Natural killer cell (primary cell): Measurements from ENCODE around the gene TBC1D9. TPM values are rescaled to one million over a fixed set of nuclear protein-coding genes. Genes with fewer than 3 reads are reported as not detected.

Experiments used
- ATAC-seq, 3 donors: fragments of 150-1000 bp in 2 of 3; fragments of 200-7000 bp in 1 of 3; cut with Tn5 transposase; 1 replicate in 1 of 3; 2 replicates in 2 of 3; pipeline ENCODE4 v1.10.0; 2021; ENCODE audit warnings: mild to moderate bottlenecking in 2 of 3, moderate library complexity in 2 of 3
- DNase-seq, 2 donors: peaks; one replicate each; pipeline versions ENCODE4 v3.0.0 to v3.0.0-alpha.2; 2013 to 2021; ENCODE audit warnings: mixed read lengths in 1 of 2
- H3K27ac ChIP-seq: one replicate; pipeline ENCODE4 v1.5.1; 2013; ENCODE audit warnings: mild to moderate bottlenecking, low read length
- H3K27me3 ChIP-seq: one replicate; pipeline ENCODE4 v1.6.1; 2013; ENCODE audit warnings: low read length; ENCODE audit not compliant: control insufficient read depth, insufficient read depth
- H3K36me3 ChIP-seq: one replicate; pipeline ENCODE4 v1.6.1; 2013; ENCODE audit warnings: low read length; ENCODE audit not compliant: control insufficient read depth, insufficient read depth
- H3K4me1 ChIP-seq: one replicate; pipeline ENCODE4 v1.6.1; 2013; ENCODE audit warnings: low read length; ENCODE audit not compliant: control insufficient read depth, insufficient read depth
- H3K4me3 ChIP-seq: one replicate; pipeline ENCODE4 v1.5.1; 2013; ENCODE audit warnings: low read length
- H3K9me3 ChIP-seq: one replicate; pipeline ENCODE4 v1.6.1; 2013; ENCODE audit warnings: low read length; ENCODE audit not compliant: control insufficient read depth, insufficient read depth
- H3K27ac Mint-ChIP-seq, 2 donors: one replicate each; pipeline ENCODE4 v1.8.0; 2022; ENCODE audit warnings: mild to moderate bottlenecking in 2 of 2, mixed read lengths in 2 of 2, moderate library complexity in 1 of 2
- H3K27me3 Mint-ChIP-seq, 2 donors: one replicate each; pipeline ENCODE4 v1.8.0; 2022; ENCODE audit warnings: low read depth in 2 of 2, mixed read lengths in 2 of 2
- H3K36me3 Mint-ChIP-seq: one replicate; pipeline ENCODE4 v1.8.0; 2022; ENCODE audit warnings: mixed read lengths
- H3K4me1 Mint-ChIP-seq, 2 donors: one replicate each; pipeline ENCODE4 v1.8.0; 2022; ENCODE audit warnings: mixed read lengths in 2 of 2
- H3K4me3 Mint-ChIP-seq: one replicate; pipeline ENCODE4 v1.8.0; 2022; ENCODE audit warnings: mild to moderate bottlenecking, moderate library complexity, mixed read lengths
- H3K9me3 Mint-ChIP-seq, 2 donors: one replicate each; pipeline ENCODE4 v1.8.0; 2022; ENCODE audit warnings: mixed read lengths in 2 of 2
- WGBS: methylation state at CpG from one replicate; pipeline ENCODE4 v1.1.7; 2013; ENCODE audit warnings: missing lambda C conversion rate; ENCODE audit not compliant: insufficient coverage; 5-methylcytosine and 5-hydroxymethylcytosine counted together
- intact Hi-C: fragments of 100-400 bp; cut with micrococcal nuclease; formaldehyde crosslinking; loops from one replicate; pipeline ENCODE4 v1.14.2; 2022
- total RNA-seq, 4 donors: library from RNA; stranded (reverse); fragments of 120-200 nt in 1 of 4; gene quantifications; one replicate each; pipeline versions ENCODE4 v1.2.3 to v1.2.4, GENCODE V29; 2013 to 2022
- TF ChIP-seq, protein P1 (sequence below): fragments of 200-600 bp; IDR thresholded peaks from one replicate; pipeline ENCODE4 v1.8.0; 2022; ENCODE audit warnings: antibody characterized with exemption

The TBC1D9 gene
- total RNA-seq, 3 donors from 2014 or later (not counting 1 experiment from before 2014, with no cell fraction given) = 1.3 to 3.3 (median 2.0) TPM

DNA sequence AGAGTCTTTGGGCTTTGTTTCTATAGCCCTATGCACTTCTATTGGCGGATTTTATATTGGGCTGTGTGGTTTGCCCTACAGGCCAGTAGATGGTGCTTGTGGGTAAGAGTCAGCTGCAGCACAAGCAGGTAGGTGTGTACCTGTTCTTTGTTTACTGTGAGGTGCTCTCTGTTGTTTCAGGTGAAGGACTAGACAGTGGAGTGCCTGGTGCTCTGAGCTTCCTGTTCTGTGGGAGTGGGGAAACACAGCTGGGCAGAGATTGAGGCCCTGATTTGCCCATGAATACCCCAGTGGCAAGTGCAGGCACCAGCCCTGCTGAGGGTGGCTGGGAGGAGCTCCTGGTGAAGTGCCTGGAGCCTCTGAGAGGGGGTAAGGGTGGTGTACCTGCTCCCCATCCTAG is 161.1 kb downstream of the TBC1D9 start:
- Mint-ChIP-seq H3K36me3 (no peaks in the 10 kb centered on the region), H3K4me1 (no peaks in the 10 kb centered on the region), H3K9me3 (no peaks in the 10 kb centered on the region), H3K27ac (no peak overlapping the region), H3K4me3 (no peak overlapping the region), H3K27me3 (peaks cover 16 to 63% of the 10 kb centered on the region in 2 donors)
- no peak overlapping the region for H3K4me3 ChIP-seq
- no peaks in the 10 kb centered on the region for H3K36me3 ChIP-seq
- intact Hi-C loops = no loop called here
- TF ChIP-seq, protein P1, sequence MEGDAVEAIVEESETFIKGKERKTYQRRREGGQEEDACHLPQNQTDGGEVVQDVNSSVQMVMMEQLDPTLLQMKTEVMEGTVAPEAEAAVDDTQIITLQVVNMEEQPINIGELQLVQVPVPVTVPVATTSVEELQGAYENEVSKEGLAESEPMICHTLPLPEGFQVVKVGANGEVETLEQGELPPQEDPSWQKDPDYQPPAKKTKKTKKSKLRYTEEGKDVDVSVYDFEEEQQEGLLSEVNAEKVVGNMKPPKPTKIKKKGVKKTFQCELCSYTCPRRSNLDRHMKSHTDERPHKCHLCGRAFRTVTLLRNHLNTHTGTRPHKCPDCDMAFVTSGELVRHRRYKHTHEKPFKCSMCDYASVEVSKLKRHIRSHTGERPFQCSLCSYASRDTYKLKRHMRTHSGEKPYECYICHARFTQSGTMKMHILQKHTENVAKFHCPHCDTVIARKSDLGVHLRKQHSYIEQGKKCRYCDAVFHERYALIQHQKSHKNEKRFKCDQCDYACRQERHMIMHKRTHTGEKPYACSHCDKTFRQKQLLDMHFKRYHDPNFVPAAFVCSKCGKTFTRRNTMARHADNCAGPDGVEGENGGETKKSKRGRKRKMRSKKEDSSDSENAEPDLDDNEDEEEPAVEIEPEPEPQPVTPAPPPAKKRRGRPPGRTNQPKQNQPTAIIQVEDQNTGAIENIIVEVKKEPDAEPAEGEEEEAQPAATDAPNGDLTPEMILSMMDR = no peak
- DNase-seq = peak in 1 of 2 donors; percentile 11
- H3K27me3 ChIP-seq = peaks cover 2% of the 10 kb centered on the region
- H3K4me1 ChIP-seq = no peaks in the 10 kb centered on the region
- H3K9me3 ChIP-seq = no peaks in the 10 kb centered on the region
- no peak overlapping the region for H3K27ac ChIP-seq
- ATAC-seq = peak in 1 of 3 donors; percentile 28
- 60% methylated on average over 1 of the region's 1 CpG for WGBS

DNA sequence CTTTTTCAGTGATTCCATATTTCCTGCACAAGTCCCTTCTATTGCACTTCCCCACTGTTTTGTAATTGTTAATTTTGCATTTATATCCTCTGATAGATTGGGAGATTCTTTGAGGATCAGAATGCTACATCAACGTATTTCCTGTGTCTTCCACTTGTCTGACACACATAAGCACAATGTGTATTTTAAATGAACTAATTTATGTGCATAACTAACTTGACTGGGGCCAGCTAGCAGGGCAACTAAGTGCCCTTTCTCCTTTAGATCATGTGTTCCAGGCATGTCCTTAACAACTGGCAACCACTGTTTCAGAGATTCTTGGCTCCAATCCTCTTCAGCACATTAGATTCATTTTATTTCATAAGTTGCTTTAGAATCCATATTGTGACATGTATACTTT is 171.7 kb downstream of the TBC1D9 start:
- TF ChIP-seq, protein P1 = no peak
- ATAC-seq (no peak), DNase-seq (no peak)
- Mint-ChIP-seq H3K27ac (no peak overlapping the region), H3K4me1 (no peaks in the 10 kb centered on the region), H3K4me3 (no peak overlapping the region), H3K27me3 (peaks cover 9 to 28% of the 10 kb centered on the region in 2 donors), H3K9me3 (no peaks in the 10 kb centered on the region), H3K36me3 (no peaks in the 10 kb centered on the region)
- Histone ChIP-seq H3K27ac (no peak overlapping the region), H3K36me3 (no peaks in the 10 kb centered on the region), H3K4me1 (no peaks in the 10 kb centered on the region), H3K27me3 (peaks cover 2% of the 10 kb centered on the region), H3K9me3 (no peaks in the 10 kb centered on the region), H3K4me3 (no peak overlapping the region)
- intact Hi-C loops = no loop called here
- no CpG with 5 or more reads among the region's 1 CpG for WGBS

DNA sequence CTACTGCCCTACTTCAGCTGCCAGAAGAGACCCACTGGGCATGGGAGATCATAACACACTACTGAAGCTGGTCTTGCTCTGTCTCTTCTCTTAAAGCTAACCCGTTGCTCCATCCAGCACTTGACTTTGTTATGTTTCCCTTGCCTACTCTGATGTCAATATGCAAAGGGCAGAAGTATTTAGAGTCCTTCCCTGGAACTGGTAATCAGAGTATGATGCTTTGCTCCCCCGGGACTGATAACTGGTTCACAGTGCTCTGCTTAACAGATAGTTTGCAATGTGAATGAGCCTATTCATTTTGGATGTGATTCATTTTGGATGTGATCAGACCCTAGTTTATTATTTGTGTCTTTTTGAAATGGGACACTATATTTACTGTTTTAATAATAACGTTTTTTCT is 175.1 kb downstream of the TBC1D9 start:
- Mint-ChIP-seq H3K4me3 (no peak overlapping the region), H3K27ac (no peak overlapping the region), H3K36me3 (no peaks in the 10 kb centered on the region), H3K27me3 (peaks cover 25 to 44% of the 10 kb centered on the region in 2 donors), H3K4me1 (no peaks in the 10 kb centered on the region), H3K9me3 (no peaks in the 10 kb centered on the region)
- TF ChIP-seq, protein P1 = no peak
- no peaks in the 10 kb centered on the region for H3K9me3 ChIP-seq
- DNase-seq (no peak), ATAC-seq (no peak)
- H3K36me3 ChIP-seq = no peaks in the 10 kb centered on the region
- H3K4me1 ChIP-seq = no peaks in the 10 kb centered on the region
- no peak overlapping the region for H3K4me3 ChIP-seq
- H3K27ac ChIP-seq = no peak overlapping the region
- H3K27me3 ChIP-seq = peaks cover 7% of the 10 kb centered on the region
- intact Hi-C loops = no loop called here
- 89% methylated on average over 2 of the region's 3 CpGs for WGBS

DNA sequence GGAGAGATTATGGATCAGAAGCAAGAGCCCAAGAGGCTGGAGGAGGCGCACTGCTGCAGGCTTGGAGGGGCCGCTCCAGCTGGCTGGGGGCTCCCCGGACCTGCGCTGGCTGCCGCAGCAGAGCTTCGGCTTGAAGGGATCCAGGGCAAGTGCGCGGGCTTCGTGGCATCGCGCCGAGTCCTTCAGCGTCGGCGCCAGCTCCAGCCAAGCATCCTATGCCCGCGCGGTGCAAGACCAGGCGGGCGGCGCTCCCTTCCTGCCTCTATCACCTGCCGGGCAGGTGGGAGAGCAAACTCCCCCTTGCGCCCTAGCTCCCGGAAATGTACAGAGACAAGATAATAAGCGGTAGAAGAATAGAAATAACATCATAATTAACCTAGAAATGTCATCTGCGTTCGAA is 176.9 kb downstream of the TBC1D9 start:
- no peaks in the 10 kb centered on the region for H3K36me3 Mint-ChIP-seq
- TF ChIP-seq, protein P1 = no peak
- no peaks in the 10 kb centered on the region for H3K4me1 Mint-ChIP-seq
- H3K4me3 Mint-ChIP-seq = no peak overlapping the region
- Histone ChIP-seq H3K27ac (no peak overlapping the region), H3K27me3 (peaks cover 7% of the 10 kb centered on the region), H3K9me3 (no peaks in the 10 kb centered on the region), H3K36me3 (no peaks in the 10 kb centered on the region), H3K4me3 (no peak overlapping the region), H3K4me1 (no peaks in the 10 kb centered on the region)
- intact Hi-C loops = no loop called here
- no peak for ATAC-seq
- H3K27me3 Mint-ChIP-seq = peaks cover 27 to 46% of the 10 kb centered on the region in 2 donors
- no peaks in the 10 kb centered on the region for H3K9me3 Mint-ChIP-seq
- no peak for DNase-seq
- H3K27ac Mint-ChIP-seq = no peak overlapping the region
- 24% methylated on average over 27 of the region's 27 CpGs for WGBS
